Gastrocnemius medialis (tissue), 4 donors: ENCODE data around the gene XXYLT1.
"Not testable (repeated sequence)": the region's sequence is repeated elsewhere in the genome, so short reads cannot be mapped to it uniquely, and the experiment has no call there.

Experiments
- CTCF ChIP-seq, 5 experiments: fragments of 450-650 bp in 3 of 5; fragments of 200-600 bp in 2 of 5; sonication (generic) in 2 of 5; IDR thresholded peaks in 4 of 5; conservative IDR thresholded peaks in 1 of 5; 1 replicate in 4 of 5; 2 replicates in 1 of 5; pipeline ENCODE4 v1.5.1; 2016 to 2019; ENCODE audit warnings: antibody characterized with exemption in 5 of 5, mild to moderate bottlenecking in 3 of 5, moderate library complexity in 3 of 5
- POLR2A ChIP-seq, 2 donors: fragments of 450-650 bp; IDR thresholded peaks; one replicate each; pipeline ENCODE4 v1.6.1; 2017; ENCODE audit warnings: antibody characterized with exemption in 2 of 2, mild to moderate bottlenecking in 2 of 2, moderate library complexity in 2 of 2

- not testable (repeated sequence) for TF ChIP-seq CTCF (IDR thresholded peaks at IDR 0.05 in 4 of 5, conservative IDR thresholded peaks at IDR 0.05 in 1 of 5); POLR2A (IDR thresholded peaks at IDR 0.05)
Measured at GRCh38 chr3:195215576-195215975, 55.4 kb downstream of the XXYLT1 start.
